ENCODE measurements around the gene SLC9C1. TPM values are rescaled to one million over a fixed set of nuclear protein-coding genes. Genes with fewer than 3 reads are reported as not detected.

Gene SLC9C1
- polyA plus RNA-seq, 1 experiment = not detected

DNA sequence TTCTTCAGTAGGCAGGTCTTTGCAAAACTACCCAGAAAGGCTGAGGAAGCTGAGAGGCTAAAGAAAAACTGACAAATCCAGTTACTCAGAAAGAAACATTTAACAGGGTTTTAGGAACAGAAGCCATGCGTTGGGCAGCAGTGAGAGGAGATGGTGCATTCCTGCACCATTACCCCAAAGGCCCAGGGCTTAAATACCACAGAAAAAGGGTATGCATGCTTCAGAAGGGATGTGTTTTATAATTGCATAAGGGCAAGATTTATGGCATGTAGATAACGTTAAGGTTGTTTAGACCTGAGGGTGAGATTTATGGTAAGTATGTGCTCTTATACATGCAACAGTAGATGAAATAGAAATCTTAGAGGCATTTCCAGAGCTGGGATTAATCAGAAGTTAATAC, 197.8 kb downstream of the SLC9C1 start:
- ChIA-PET CTCF (interaction anchor here (1.2 to 7.5 kb wide), 2 partner anchors 15 to 53 kb away, joined by 3 to 52 read pairs; no protein-coding TSS in a partner anchor), POLR2A (no interaction called here)
- no peak for DNase-seq (ENCODE audit: low read depth, low spot score)
- H3K9me3 ChIP-seq (ENCODE audit: control insufficient read depth, insufficient read depth, low read length) = no peaks in the 10 kb centered on the region
- no peak overlapping the region for H3K27ac ChIP-seq (ENCODE audit: low read depth, low read length)
- no peaks in the 10 kb centered on the region for H3K27me3 ChIP-seq (ENCODE audit: control insufficient read depth, insufficient read depth, low read length)
- TF ChIP-seq, protein P1, sequence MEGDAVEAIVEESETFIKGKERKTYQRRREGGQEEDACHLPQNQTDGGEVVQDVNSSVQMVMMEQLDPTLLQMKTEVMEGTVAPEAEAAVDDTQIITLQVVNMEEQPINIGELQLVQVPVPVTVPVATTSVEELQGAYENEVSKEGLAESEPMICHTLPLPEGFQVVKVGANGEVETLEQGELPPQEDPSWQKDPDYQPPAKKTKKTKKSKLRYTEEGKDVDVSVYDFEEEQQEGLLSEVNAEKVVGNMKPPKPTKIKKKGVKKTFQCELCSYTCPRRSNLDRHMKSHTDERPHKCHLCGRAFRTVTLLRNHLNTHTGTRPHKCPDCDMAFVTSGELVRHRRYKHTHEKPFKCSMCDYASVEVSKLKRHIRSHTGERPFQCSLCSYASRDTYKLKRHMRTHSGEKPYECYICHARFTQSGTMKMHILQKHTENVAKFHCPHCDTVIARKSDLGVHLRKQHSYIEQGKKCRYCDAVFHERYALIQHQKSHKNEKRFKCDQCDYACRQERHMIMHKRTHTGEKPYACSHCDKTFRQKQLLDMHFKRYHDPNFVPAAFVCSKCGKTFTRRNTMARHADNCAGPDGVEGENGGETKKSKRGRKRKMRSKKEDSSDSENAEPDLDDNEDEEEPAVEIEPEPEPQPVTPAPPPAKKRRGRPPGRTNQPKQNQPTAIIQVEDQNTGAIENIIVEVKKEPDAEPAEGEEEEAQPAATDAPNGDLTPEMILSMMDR (IDR thresholded peaks at IDR 0.05; ENCODE audit: low read depth, low read length) = no peak
- no peak overlapping the region for H3K4me3 ChIP-seq (ENCODE audit: low read depth, low read length)

DNA sequence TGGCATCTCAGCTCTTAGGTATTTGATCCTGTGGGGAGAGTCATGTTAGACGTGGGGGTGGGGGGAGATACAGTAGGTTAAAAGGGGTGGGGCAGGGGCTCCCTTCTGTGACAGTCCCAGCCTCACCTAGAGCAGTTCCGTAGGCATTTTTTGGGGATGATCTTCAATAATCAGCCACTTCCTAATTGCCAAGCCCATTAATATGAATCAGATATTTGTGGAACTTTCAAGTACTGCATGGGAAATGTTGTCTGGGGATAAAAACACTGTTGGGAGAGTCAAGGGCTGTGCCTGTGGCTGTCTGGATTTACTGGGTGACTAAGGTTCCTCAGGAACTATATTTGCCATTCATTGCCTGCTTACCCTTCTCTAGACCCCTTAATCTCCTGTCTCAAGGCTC, 198.3 kb downstream of the SLC9C1 start:
- TF ChIP-seq, protein P1 (IDR thresholded peaks at IDR 0.05; ENCODE audit: low read depth, low read length) = no peak
- H3K27me3 ChIP-seq (ENCODE audit: control insufficient read depth, insufficient read depth, low read length) = no peaks in the 10 kb centered on the region
- H3K9me3 ChIP-seq (ENCODE audit: control insufficient read depth, insufficient read depth, low read length) = no peaks in the 10 kb centered on the region
- ChIA-PET POLR2A (no interaction called here), CTCF (interaction anchor here (7.5 kb wide), 1 partner anchor 15 kb away, joined by 52 read pairs; no protein-coding TSS in a partner anchor)
- no peak for DNase-seq (ENCODE audit: low read depth, low spot score)
- no peak overlapping the region for H3K27ac ChIP-seq (ENCODE audit: low read depth, low read length)
- H3K4me3 ChIP-seq (ENCODE audit: low read depth, low read length) = no peak overlapping the region

GRCh38 chr3:112093180-112093522, 200.9 kb downstream of the SLC9C1 start:
- Histone ChIP-seq H3K9me3 (ENCODE audit: control insufficient read depth, insufficient read depth, low read length) (no peaks in the 10 kb centered on the region), H3K27ac (ENCODE audit: low read depth, low read length) (peak overlapping the region; percentile 57), H3K27me3 (ENCODE audit: control insufficient read depth, insufficient read depth, low read length) (no peaks in the 10 kb centered on the region), H3K4me3 (ENCODE audit: low read depth, low read length) (no peak overlapping the region)
- CTCF ChIA-PET = interaction anchor here (1.3 kb wide), 2 partner anchors 19 to 104 kb away, joined by 5 read pairs; no protein-coding TSS in a partner anchor
- POLR2A ChIA-PET = no interaction called here
- no peak for DNase-seq (ENCODE audit: low read depth, low spot score)
- TF ChIP-seq, protein P1 (IDR thresholded peaks at IDR 0.05; ENCODE audit: low read depth, low read length) = no peak

- Histone ChIP-seq H3K27ac (ENCODE audit: low read depth, low read length) (peak overlapping the region; percentile 57), H3K27me3 (ENCODE audit: control insufficient read depth, insufficient read depth, low read length) (no peaks in the 10 kb centered on the region), H3K9me3 (ENCODE audit: control insufficient read depth, insufficient read depth, low read length) (no peaks in the 10 kb centered on the region), H3K4me3 (ENCODE audit: low read depth, low read length) (no peak overlapping the region)
- no peak for DNase-seq (ENCODE audit: low read depth, low spot score)
- ChIA-PET POLR2A (no interaction called here), CTCF (interaction anchor here (0.6 to 1.3 kb wide), 3 partner anchors 19 to 129 kb away, joined by 3 to 5 read pairs (median 5); no protein-coding TSS in a partner anchor)
- TF ChIP-seq, protein P1 (IDR thresholded peaks at IDR 0.05; ENCODE audit: low read depth, low read length) = no peak
Observed at GRCh38 chr3:112092496-112093179, 201.4 kb downstream of the SLC9C1 start.

DNA sequence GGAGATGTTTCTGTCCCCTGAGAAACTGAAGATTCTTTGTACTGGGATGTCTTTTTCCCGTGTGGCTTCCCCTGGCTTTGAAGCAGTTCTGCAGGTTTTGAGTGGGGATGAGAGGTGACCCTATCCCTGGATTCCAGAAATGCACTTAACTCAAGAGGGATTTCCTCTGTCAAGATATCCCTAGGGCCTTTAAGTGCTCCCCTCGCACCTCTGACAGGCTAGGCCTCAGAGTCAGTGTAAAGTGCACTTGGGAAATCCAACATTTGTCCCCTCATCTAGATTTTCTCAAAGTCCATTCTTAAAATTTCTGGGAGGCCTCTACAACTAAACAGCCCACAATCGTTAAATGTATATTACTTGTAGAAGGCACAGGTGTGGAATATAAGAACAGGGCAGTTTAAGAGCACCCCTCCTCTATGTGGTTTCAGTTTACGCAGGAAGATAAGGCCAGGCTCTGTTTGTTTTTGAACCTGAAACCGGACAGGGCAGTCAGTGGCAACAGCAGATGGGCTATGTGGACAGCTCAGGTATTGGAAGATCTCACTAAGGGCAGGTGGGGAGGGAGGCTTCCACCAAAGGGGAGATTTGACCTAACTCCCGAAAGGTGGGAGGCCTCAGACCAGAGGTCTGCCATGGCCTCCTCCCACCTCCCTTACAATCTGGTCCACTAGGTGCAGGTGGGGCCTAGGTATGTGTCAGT, 203.0 kb downstream of the SLC9C1 start:
- POLR2A ChIA-PET = no interaction called here
- DNase-seq (ENCODE audit: low read depth, low spot score) = no peak
- CTCF ChIA-PET = interaction anchor here (0.7 to 1.1 kb wide), 2 partner anchors 21 to 374 kb away, joined by 3 to 5 read pairs; no protein-coding TSS in a partner anchor
- Histone ChIP-seq H3K9me3 (ENCODE audit: control insufficient read depth, insufficient read depth, low read length) (peaks cover 2% of the 10 kb centered on the region; the same call in 1 of the 2 replicates), H3K27ac (ENCODE audit: low read depth, low read length) (no peak overlapping the region), H3K27me3 (ENCODE audit: control insufficient read depth, insufficient read depth, low read length) (no peaks in the 10 kb centered on the region), H3K4me3 (ENCODE audit: low read depth, low read length) (no peak overlapping the region)
- TF ChIP-seq, protein P1 (IDR thresholded peaks at IDR 0.05; ENCODE audit: low read depth, low read length) = no peak

Data from AG04450 (cell line).